Gastrocnemius medialis (tissue), 4 donors: ENCODE results near the gene CBLIF.

Experiments used
- POLR2A ChIP-seq, 2 donors: fragments of 450-650 bp; IDR thresholded peaks; one replicate each; pipeline ENCODE4 v1.6.1; 2017; ENCODE audit warnings: antibody characterized with exemption in 2 of 2, mild to moderate bottlenecking in 2 of 2, moderate library complexity in 2 of 2
- TF ChIP-seq, protein P1 (sequence below), 5 experiments: fragments of 450-650 bp in 3 of 5; fragments of 200-600 bp in 2 of 5; sonication (generic) in 2 of 5; IDR thresholded peaks in 4 of 5; conservative IDR thresholded peaks in 1 of 5; 1 replicate in 4 of 5; 2 replicates in 1 of 5; pipeline ENCODE4 v1.5.1; 2016 to 2019; ENCODE audit warnings: antibody characterized with exemption in 5 of 5, mild to moderate bottlenecking in 3 of 5, moderate library complexity in 3 of 5

- TF ChIP-seq, protein P1, sequence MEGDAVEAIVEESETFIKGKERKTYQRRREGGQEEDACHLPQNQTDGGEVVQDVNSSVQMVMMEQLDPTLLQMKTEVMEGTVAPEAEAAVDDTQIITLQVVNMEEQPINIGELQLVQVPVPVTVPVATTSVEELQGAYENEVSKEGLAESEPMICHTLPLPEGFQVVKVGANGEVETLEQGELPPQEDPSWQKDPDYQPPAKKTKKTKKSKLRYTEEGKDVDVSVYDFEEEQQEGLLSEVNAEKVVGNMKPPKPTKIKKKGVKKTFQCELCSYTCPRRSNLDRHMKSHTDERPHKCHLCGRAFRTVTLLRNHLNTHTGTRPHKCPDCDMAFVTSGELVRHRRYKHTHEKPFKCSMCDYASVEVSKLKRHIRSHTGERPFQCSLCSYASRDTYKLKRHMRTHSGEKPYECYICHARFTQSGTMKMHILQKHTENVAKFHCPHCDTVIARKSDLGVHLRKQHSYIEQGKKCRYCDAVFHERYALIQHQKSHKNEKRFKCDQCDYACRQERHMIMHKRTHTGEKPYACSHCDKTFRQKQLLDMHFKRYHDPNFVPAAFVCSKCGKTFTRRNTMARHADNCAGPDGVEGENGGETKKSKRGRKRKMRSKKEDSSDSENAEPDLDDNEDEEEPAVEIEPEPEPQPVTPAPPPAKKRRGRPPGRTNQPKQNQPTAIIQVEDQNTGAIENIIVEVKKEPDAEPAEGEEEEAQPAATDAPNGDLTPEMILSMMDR (IDR thresholded peaks at IDR 0.05 in 4 of 5, conservative IDR thresholded peaks at IDR 0.05 in 1 of 5): no peak
- no peak for TF ChIP-seq POLR2A (IDR thresholded peaks at IDR 0.05)
These were observed 58.1 kb downstream of the CBLIF start for GRCh38 chr11:59787255-59787588.
